Naive thymus-derived CD8-positive, alpha-beta T cell (primary cell): Measurements from ENCODE around the gene UBE2J1. TPM values are rescaled to one million over a fixed set of nuclear protein-coding genes. Genes with fewer than 3 reads are reported as not detected.
"Not testable (repeated sequence)": the region's sequence is repeated elsewhere in the genome, so short reads cannot be mapped to it uniquely, and the experiment has no call there.

Experiments
- ATAC-seq, 2 donors: fragments of 150-1000 bp; cut with Tn5 transposase in 1 of 2; sonication (Bioruptor Pico), chemical (Tn5 transposase) in 1 of 2; 1 replicate in 1 of 2; 2 replicates in 1 of 2; pipeline ENCODE4 v1.10.0; 2021; ENCODE audit warnings: mild to moderate bottlenecking in 2 of 2, moderate library complexity in 2 of 2
- POLR2A ChIA-PET: fragments of 350-600 bp; sonication (Branson Sonifier 250); formaldehyde crosslinking; loops from one replicate; lab custom pipeline; 2021; ENCODE audit warnings: antibody characterized with exemption; lab: Charles Lee
- DNase-seq, 10 donors: peaks; one replicate each; pipeline versions ENCODE4 v3.0.0 to v3.0.0-alpha.2; 2020 to 2022
- H3K27ac Mint-ChIP-seq, 10 donors: one replicate each; pipeline ENCODE4 v1.8.0; 2020 to 2022; ENCODE audit warnings: mild to moderate bottlenecking in 10 of 10, mixed read lengths in 10 of 10, moderate library complexity in 4 of 10, inconsistent platforms in 1 of 10
- H3K27me3 Mint-ChIP-seq, 5 donors: one replicate each; pipeline ENCODE4 v1.8.0; 2021 to 2022; ENCODE audit warnings: mixed read lengths in 5 of 5
- H3K36me3 Mint-ChIP-seq, 3 donors: one replicate each; pipeline ENCODE4 v1.8.0; 2020 to 2022; ENCODE audit warnings: mixed read lengths in 3 of 3, mild to moderate bottlenecking in 2 of 3, inconsistent platforms in 1 of 3
- H3K4me1 Mint-ChIP-seq, 4 donors: one replicate each; pipeline ENCODE4 v1.8.0; 2021 to 2022; ENCODE audit warnings: mixed read lengths in 4 of 4
- H3K4me3 Mint-ChIP-seq, 10 donors: one replicate each; pipeline ENCODE4 v1.8.0; 2020 to 2022; ENCODE audit warnings: mild to moderate bottlenecking in 10 of 10, mixed read lengths in 10 of 10, moderate library complexity in 6 of 10, inconsistent platforms in 1 of 10
- H3K9me3 Mint-ChIP-seq, 9 donors: one replicate each; pipeline ENCODE4 v1.8.0; 2020 to 2022; ENCODE audit warnings: mixed read lengths in 9 of 9, mild to moderate bottlenecking in 3 of 9, inconsistent platforms in 1 of 9, moderate library complexity in 1 of 9
- polyA plus RNA-seq, 3 donors: library from polyadenylated mRNA; unstranded; fragments of 300-500 nt; fragmentation: Illumina TruSeq; gene quantifications; one replicate each; pipeline ENCODE4 v1.2.3, GENCODE V29; 2021
- total RNA-seq, 8 experiments: library from RNA in 2 of 8; stranded (reverse) in 2 of 8; gene quantifications; one replicate each; pipeline ENCODE4 v1.2.3 and lab custom pipeline; 2021 to 2026

UBE2J1 gene
- total and polyA plus RNA-seq, 5 experiments from 2014 or later = 18.8 to 30.8 (median 24.8) TPM

DNA sequence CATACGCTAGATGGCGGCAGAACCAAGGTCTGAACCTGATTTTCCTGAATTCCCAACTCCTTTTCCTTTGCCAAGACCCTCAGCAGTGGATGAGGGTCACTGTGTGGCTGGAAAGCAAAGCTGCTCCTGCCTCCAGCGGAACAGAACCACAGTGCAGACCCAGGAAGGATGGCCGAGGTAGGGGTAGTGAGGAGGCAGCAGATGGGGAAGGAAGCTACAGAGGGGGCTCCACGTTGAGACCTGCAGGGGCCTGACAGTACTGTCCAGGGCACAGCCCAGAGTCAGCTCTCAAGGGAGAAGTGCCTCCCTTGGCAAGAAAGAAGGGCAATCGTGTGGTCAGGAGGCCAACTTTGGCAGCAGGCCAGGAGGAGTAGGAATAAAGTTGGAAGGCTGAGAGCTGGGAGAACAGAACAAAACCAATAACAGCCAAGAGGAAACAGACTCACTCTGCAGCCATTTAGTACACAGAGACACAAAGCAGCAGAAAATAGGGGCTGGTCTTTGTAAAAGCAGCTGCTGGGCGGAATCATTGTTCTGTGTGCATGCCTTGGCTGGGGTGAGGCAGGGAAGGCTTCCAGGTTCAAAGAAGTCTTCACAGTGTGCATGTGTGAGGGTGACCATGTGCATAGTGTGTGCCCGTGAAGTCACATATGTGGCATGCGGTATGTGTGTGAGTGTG is 40.5 kb downstream of the UBE2J1 start:
- H3K4me3 Mint-ChIP-seq = no peak overlapping the region
- peaks cover 0 to 13% (median 2%) of the 10 kb centered on the region in 4 donors for H3K4me1 Mint-ChIP-seq
- no peaks in the 10 kb centered on the region for H3K9me3 Mint-ChIP-seq
- peaks cover 0 to 13% (median 12%) of the 10 kb centered on the region in 3 donors for H3K36me3 Mint-ChIP-seq
- POLR2A ChIA-PET = no interaction called here
- DNase-seq = no peak
- H3K27ac Mint-ChIP-seq = peak overlapping the region in 2 of 10 donors; percentile 56 to 67
- no peak for ATAC-seq
- H3K27me3 Mint-ChIP-seq = peaks cover 0 to 4% (median 0%) of the 10 kb centered on the region in 5 donors

GRCh38 chr6:89311530-89311852 is 41.0 kb downstream of the UBE2J1 start:
- POLR2A ChIA-PET = no interaction called here
- Mint-ChIP-seq H3K4me1 (peaks cover 0 to 13% (median 2%) of the 10 kb centered on the region in 4 donors), H3K36me3 (peaks cover 0 to 13% (median 8%) of the 10 kb centered on the region in 3 donors), H3K9me3 (no peaks in the 10 kb centered on the region), H3K27ac (peak overlapping the region in 1 of 10 donors; percentile 67), H3K27me3 (peaks cover 0 to 4% (median 0%) of the 10 kb centered on the region in 5 donors), H3K4me3 (no peak overlapping the region)
- DNase-seq (no peak), ATAC-seq (no peak)

GRCh38 chr6:89310929-89311328 is 41.6 kb downstream of the UBE2J1 start:
- peaks cover 0 to 10% (median 5%) of the 10 kb centered on the region in 3 donors for H3K36me3 Mint-ChIP-seq
- H3K9me3 Mint-ChIP-seq = no peaks in the 10 kb centered on the region
- POLR2A ChIA-PET = no interaction called here
- peaks cover 0 to 4% (median 0%) of the 10 kb centered on the region in 5 donors for H3K27me3 Mint-ChIP-seq
- ATAC-seq (no peak), DNase-seq (no peak)
- H3K4me3 Mint-ChIP-seq = no peak overlapping the region
- H3K27ac Mint-ChIP-seq = no peak overlapping the region
- H3K4me1 Mint-ChIP-seq = peaks cover 0 to 13% (median 2%) of the 10 kb centered on the region in 4 donors

- Mint-ChIP-seq H3K36me3 (no peaks in the 10 kb centered on the region), H3K27me3 (peaks cover 0 to 4% (median 0%) of the 10 kb centered on the region in 5 donors), H3K4me1 (peaks cover 0 to 13% (median 2%) of the 10 kb centered on the region in 4 donors), H3K9me3 (no peaks in the 10 kb centered on the region), H3K27ac (peak overlapping the region in 1 of 10 donors; percentile 20), H3K4me3 (no peak overlapping the region)
- DNase-seq = no peak
- POLR2A ChIA-PET = no interaction called here
- ATAC-seq = no peak
These were observed 43.8 kb downstream of the UBE2J1 start for GRCh38 chr6:89308525-89309395.

- DNase-seq, H3K4me3 Mint-ChIP-seq, H3K9me3 Mint-ChIP-seq, POLR2A ChIA-PET, H3K4me1 Mint-ChIP-seq, H3K27me3 Mint-ChIP-seq, ATAC-seq, H3K27ac Mint-ChIP-seq, H3K36me3 Mint-ChIP-seq: not testable (repeated sequence)
These were observed 48.0 kb downstream of the UBE2J1 start for GRCh38 chr6:89304517-89304916.

GRCh38 chr6:89302936-89303335 is 49.6 kb downstream of the UBE2J1 start:
- Mint-ChIP-seq H3K27me3 (no peaks in the 10 kb centered on the region), H3K9me3 (no peaks in the 10 kb centered on the region), H3K4me3 (no peak overlapping the region), H3K27ac (no peak overlapping the region), H3K36me3 (no peaks in the 10 kb centered on the region), H3K4me1 (peaks cover 0 to 20% (median 6%) of the 10 kb centered on the region in 4 donors)
- POLR2A ChIA-PET = no interaction called here
- ATAC-seq (no peak), DNase-seq (no peak)

DNA sequence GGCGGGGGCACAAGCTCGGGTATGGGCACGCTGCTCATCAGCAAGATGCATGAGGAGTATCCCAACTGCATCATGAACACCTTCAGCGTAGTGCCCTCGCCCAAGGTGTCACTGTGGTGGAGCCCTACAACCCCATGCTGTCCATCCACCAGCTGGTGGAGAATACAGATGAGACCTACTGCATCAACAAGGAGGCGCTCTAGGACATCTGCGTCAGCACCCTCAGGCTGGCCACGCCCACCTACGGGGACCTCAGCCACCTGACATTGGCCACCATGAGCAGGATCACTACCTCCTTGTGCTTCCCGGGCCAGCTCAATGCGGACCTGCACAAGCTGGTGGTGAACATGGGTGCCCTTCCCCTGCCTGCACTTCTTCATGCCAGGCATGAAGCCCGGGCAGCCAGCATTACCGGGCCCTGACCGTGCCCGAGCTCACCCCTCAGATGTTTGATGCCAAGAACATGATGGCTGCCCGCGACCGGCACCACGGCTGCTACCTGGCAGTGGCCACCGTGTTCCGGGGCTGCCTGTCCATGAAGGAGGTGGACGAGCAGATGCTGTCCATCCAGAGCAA is 50.2 kb downstream of the UBE2J1 start:
- DNase-seq (no peak), ATAC-seq (no peak)
- Mint-ChIP-seq H3K4me1 (peaks cover 0 to 26% (median 9%) of the 10 kb centered on the region in 4 donors), H3K27me3 (no peaks in the 10 kb centered on the region), H3K36me3 (no peaks in the 10 kb centered on the region), H3K4me3 (no peak overlapping the region), H3K9me3 (no peaks in the 10 kb centered on the region), H3K27ac (no peak overlapping the region)
- POLR2A ChIA-PET = no interaction called here

- Mint-ChIP-seq H3K9me3 (no peaks in the 10 kb centered on the region), H3K4me1 (peaks cover 0 to 26% (median 9%) of the 10 kb centered on the region in 4 donors), H3K4me3 (no peak overlapping the region), H3K36me3 (no peaks in the 10 kb centered on the region), H3K27me3 (no peaks in the 10 kb centered on the region), H3K27ac (no peak overlapping the region)
- ATAC-seq (no peak), DNase-seq (no peak)
- POLR2A ChIA-PET = no interaction called here
These were observed 50.8 kb downstream of the UBE2J1 start for GRCh38 chr6:89301586-89302194.

DNA sequence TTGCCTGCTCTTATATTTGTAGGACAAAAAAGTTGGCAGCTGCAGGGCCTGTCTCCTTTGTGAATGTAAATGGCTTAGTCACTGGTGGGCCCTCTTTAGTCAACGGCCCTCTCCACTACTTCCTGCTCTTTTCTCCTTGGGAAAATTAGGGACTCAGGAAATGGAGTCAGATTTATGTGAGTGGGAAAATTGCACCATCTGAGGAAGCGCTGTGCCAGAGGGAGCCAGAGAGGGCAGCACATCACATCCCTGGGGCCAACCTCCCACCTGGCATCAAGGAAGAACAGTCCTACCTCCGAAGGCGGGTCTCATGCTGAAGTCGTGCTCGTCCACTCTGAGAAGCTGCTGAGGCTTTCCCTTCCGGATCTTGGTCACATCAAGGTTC is 53.1 kb downstream of the UBE2J1 start:
- POLR2A ChIA-PET = no interaction called here
- ATAC-seq (no peak), DNase-seq (no peak)
- Mint-ChIP-seq H3K27ac (peak overlapping the region in 5 of 10 donors; percentile 5 to 66 (median 14)), H3K36me3 (no peaks in the 10 kb centered on the region), H3K4me1 (peaks cover 0 to 26% (median 9%) of the 10 kb centered on the region in 4 donors), H3K9me3 (peaks cover 0 to 2% (median 0%) of the 10 kb centered on the region in 9 donors), H3K27me3 (no peaks in the 10 kb centered on the region), H3K4me3 (no peak overlapping the region)

DNA sequence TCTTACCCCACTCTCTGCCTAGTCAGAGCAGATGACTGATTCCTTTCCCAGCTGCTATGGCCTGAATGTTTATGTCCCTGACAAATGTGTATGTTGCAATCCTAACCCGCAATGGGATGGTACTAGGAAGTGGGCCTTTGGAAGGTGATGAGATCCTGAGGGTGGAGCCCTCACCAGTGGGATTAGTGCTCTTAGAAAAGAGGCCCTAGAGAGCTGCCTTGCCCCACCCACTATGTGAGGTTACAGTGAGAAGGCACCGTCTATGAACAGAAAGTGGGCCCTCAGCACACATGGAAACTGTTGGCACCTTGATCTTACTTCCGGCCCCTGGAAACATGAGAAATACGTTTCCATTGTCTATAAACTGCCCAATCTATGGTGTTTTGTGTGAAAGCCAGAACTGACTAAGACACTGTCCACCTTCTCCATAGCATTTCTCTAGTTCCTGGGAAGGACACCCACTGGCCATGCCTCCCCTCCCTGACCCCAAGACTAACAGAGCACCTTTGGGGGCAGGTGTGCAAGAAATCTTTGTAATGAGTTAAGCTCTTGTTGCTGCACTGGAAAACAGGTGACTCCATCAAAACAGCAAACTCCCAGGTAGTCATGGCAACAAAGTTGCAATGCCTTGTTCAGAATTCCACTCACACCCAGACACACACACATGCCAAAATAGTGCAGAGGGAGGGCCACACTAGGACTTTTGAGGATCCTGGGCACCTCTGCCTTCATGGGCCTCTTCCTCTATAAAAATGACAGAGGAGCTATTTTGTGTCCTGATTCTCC is 53.6 kb downstream of the UBE2J1 start:
- no peaks in the 10 kb centered on the region for H3K27me3 Mint-ChIP-seq
- POLR2A ChIA-PET = interaction anchor here (1.6 kb wide), 1 partner anchor 17 kb away, joined by 4 read pairs; no protein-coding TSS in a partner anchor
- DNase-seq = peak in 3 of 10 donors; percentile 14 to 35 (median 21)
- peak overlapping the region in 4 of 10 donors; percentile 18 to 52 (median 36) for H3K4me3 Mint-ChIP-seq
- peak; percentile 39 to 57 for ATAC-seq
- H3K27ac Mint-ChIP-seq = peak overlapping the region in 8 of 10 donors; percentile 0 to 80 (median 48)
- no peaks in the 10 kb centered on the region for H3K36me3 Mint-ChIP-seq
- peaks cover 0 to 26% (median 9%) of the 10 kb centered on the region in 4 donors for H3K4me1 Mint-ChIP-seq
- peaks cover 0 to 2% (median 0%) of the 10 kb centered on the region in 9 donors for H3K9me3 Mint-ChIP-seq

GRCh38 chr6:89297695-89298351 is 54.7 kb downstream of the UBE2J1 start:
- H3K4me1 Mint-ChIP-seq = peaks cover 0 to 26% (median 9%) of the 10 kb centered on the region in 4 donors
- H3K4me3 Mint-ChIP-seq = peak overlapping the region in 5 of 10 donors; percentile 7 to 58 (median 44)
- peak overlapping the region in 7 of 10 donors; percentile 45 to 82 (median 71) for H3K27ac Mint-ChIP-seq
- ATAC-seq (peak; percentile 59 to 68), DNase-seq (peak in 4 of 10 donors; percentile 7 to 25 (median 10))
- no peaks in the 10 kb centered on the region for H3K36me3 Mint-ChIP-seq
- H3K27me3 Mint-ChIP-seq = no peaks in the 10 kb centered on the region
- peaks cover 0 to 2% (median 0%) of the 10 kb centered on the region in 9 donors for H3K9me3 Mint-ChIP-seq
- POLR2A ChIA-PET = interaction anchor here (1.6 kb wide), 1 partner anchor 18 kb away, joined by 4 read pairs; no protein-coding TSS in a partner anchor
